ENCODE data around the gene RREB1.

The RREB1 gene

DNA sequence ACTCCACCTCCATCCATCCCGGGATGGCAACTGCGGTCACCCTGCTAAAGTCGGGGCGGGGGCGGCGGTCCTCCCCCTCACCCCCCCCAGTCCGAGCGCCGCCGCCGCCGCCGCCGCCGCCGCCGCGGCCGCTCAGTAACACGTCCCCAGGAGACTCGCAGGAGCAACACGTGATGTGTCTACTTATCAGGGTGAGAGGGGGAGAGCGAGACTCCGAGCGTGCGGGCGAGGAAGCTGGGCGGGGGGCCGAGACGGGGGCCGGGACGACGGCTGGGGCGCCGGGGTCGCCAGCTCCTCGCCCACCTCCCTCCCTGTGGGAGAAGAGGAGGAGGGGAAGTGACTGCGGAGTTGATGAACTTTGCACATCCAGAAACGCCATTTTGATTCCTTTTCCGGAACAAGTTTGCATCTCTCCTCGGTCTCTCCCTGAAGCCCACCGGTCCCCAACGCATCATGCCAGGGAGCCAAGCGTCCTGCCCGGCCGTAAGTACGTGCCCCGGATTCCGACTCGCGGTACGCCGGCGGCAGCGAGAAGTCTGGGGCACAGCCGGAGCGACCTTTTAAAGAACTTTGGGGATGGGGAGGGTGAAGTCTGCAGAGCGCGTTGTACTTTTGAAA lies at the start of gene RREB1:
Gene RREB1, plus strand, starts transcription at position 384 of the 618 bp plus-strand sequence. CDS start 73,951 bp downstream, outside the sequence.
- DNase-seq = no peak

GRCh38 chr6:7058250-7058923 lies 49.4 kb upstream of the RREB1 start:
- no peak for DNase-seq

GRCh38 chr6:7060769-7061516 lies 46.8 kb upstream of the RREB1 start:
- DNase-seq = no peak

DNA sequence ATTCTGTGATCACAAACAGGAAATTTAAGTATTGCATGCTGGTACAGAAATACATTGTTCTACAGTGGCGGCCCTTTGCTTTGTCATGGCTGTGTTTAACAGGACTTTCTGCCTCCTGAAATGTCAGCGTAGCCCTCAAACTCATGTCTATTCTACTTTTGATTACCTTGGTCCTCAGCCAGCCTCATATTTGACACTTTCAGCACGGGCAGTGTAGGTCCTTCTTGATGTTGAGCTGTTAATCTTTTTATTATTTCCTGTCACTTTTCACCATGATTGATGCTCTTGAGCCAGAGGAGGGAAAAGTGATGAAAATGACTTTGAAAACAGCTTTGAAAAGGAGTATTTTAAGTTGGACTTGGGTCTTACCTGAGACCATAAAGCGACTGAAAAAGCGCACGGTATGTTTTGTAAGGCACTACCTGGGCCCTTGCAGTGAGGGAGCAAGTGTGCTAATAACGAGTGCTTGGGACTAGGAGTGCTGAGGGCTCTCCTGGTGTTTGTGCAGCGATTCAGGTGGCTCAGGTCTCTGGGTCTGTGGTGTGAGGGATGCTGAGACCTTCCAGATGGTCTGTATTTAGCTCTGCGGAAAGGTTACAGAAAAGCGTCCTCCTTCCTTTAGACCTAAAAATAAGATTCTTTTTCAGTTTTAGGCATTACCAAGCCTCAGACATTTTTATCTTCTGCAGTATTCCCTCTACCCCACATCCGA lies 45.2 kb upstream of the RREB1 start:
- no peak for DNase-seq

DNA sequence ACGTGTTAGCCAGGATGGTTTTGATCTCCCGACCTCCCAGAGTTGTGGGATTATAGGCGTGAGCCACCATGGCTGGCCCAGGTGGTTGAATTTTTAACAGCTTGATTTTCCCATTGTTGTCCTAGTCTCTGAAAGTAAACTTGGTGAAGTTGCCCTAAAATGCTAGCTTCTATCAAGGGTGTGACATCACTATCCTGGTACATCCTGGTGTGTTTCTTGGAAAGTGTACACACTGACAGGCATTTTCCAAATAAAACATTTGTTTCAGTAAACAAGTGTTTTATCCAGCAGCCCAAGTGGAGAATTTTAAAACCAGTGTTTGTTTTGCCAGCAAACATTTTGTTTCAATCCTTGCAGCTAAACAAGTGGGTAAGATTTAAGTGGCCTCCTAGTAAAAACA lies 40.5 kb upstream of the RREB1 start:
- no peak for DNase-seq

DNA sequence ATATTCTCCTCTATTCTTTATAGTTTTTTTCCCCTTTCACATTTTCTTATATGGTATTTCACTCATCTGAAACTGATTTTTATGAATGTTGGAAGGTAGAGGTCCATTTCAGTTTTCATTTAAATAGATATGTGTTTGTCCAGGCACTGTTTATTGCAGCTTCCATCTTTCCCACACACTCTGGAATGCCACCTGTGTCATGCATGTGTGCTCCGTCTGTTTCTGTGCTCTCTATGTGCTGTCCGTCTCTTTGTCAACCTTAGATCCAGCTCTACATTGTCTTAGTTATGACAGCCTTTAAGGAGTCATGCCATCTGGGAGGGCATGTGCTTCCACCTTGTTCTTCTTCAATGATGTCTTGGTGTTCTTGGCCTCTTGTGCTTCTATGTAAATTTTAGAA lies 36.4 kb upstream of the RREB1 start:
- no peak for DNase-seq

DNA sequence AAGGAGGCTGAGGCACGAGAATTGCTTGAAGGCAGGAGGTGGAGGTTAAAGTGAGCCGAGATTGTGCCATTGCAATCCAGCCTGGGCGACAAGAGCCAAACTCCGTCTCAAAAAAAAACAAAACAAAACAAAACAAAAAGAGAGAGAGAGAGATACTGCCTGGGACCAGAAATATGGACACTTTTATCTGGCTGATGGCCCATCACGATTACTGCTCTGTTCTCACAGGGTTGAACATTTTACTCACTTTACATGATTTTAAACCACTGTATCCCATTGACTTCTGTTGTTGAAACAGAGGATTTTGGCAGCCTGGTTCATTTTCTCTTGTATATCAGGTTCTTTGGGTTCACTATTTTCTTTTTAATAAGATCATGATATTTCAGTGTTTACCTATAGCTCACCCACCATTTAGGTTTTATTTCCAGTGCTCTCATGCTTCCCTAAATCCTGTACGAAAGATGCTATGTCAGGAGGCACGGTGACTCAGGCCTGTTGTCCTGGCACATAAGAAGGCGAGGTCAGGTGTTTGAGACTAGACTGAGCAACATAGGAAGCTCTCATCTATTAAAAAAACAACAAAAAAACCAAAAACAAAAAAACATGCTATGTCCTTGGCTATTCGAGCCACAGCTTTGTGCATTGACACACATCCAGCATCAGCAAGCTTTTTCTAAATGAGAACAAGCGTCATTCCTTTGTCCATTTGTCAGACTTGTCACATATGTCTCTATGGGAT lies 34.5 kb upstream of the RREB1 start:
- no peak for DNase-seq

GRCh38 chr6:7073821-7074525 lies 33.8 kb upstream of the RREB1 start:
- DNase-seq = no peak

GRCh38 chr6:7074870-7075269 lies 32.9 kb upstream of the RREB1 start:
- no peak for DNase-seq

GRCh38 chr6:7075341-7076000 lies 32.3 kb upstream of the RREB1 start:
- DNase-seq = no peak

GRCh38 chr6:7077856-7078255 lies 29.9 kb upstream of the RREB1 start:
- DNase-seq = no peak

DNA sequence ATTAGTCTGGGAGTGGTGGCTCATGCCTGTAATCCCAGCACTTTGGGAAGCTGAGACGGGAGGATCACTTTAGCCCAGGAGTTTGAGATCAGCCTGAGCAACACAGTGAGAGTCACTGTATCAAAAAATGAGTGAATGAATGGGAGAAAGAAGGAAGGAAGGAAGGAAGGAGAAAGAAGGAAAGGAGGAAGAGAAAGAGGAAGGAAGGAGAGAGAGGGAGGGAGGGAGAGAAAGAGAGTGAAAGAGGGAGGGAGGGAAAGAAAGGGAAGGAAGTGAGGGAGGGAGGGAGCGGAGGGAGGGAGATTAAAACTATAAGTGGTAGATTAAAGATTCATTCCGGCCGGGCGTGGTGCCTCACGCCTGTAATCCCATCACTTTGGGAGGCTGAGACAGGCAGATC lies 28.9 kb upstream of the RREB1 start:
- no peak for DNase-seq

- no peak for DNase-seq
Observed at GRCh38 chr6:7080311-7080710, 27.4 kb upstream of the RREB1 start.

DNA sequence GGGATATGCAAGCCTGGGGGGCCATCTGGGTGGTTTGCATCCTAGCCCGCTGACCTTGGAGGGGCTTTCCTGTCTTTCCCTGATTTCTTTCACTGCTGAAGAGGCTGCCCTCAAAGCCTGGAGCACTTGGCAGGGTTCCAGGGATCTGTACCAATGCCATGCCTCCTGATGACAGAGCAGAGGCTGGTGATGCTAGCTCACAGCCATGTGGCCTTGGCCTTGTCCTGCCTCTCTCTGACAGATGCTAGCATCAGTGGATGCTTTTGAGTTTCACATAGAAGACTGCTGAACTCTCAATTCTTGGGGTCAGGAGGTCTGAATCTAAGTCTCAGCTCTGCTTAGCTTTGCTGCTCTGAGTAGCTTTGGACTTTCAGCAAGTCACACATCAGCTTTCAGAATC lies 21.9 kb upstream of the RREB1 start:
- DNase-seq = no peak

DNA sequence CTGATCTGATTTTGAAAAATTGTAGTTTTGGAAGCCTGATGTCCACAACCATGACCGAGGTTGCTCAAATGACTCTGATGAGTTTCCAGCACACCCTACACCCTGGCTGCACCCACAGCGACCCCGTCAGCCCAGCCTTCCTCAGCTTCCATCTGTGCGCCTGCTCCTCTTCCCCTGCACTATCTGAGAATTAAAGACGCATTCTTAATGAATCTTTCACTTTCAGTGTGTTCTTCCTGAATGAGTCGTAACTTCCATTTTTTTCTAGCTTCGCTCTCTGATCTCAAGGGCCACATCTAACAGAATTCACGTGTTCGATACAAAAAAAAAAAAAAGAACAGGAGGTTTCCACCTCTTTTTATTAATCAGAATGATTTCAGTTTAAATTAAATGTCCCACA lies 21.3 kb upstream of the RREB1 start:
- DNase-seq = no peak

GRCh38 chr6:7087066-7087465 lies 20.7 kb upstream of the RREB1 start:
- no peak for DNase-seq

DNA sequence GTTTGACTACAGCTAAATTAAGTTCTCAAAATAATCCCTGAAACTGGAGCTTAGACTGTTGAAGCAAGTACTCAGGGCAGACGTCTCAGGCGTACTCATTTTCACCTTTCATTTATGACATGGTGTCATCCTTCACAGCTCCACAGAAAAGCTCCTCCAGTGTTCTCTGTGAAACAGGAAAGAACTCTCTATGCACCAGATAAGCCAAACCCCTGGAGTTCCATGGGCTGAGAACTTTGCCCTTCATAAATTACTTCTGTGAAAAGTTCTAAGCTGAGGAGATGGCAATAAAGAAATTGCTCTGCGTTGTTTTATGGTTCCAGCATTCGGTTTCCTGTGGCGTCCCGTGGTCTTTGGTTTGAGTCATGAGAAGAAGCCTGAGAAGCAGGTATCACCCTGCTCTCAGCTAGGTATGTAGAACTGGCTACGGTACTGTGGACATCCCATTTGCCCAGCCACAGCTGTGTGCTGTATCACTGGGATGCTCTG lies 20.2 kb upstream of the RREB1 start:
- DNase-seq = no peak

GRCh38 chr6:7088076-7088742 lies 19.6 kb upstream of the RREB1 start:
- DNase-seq = no peak

DNA sequence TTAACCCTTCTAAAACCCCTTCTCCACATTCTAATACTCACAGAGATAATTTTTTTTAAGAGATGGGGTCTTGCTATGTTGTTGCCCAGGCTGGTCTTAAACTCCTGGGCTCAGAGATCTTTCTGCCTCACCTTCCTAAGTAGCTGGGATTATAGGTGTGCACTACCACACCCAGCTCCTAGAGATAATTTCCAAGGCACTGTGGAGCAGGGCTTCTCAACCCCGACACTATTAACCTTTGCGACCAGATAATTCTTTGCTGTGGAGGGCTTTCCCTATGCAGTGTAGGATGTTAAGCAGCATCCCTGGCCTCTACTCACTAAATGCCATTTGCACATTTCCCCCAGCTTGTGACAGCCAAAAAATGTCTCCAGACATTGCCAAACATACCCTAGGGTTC lies 8.8 kb upstream of the RREB1 start:
- DNase-seq = no peak

DNA sequence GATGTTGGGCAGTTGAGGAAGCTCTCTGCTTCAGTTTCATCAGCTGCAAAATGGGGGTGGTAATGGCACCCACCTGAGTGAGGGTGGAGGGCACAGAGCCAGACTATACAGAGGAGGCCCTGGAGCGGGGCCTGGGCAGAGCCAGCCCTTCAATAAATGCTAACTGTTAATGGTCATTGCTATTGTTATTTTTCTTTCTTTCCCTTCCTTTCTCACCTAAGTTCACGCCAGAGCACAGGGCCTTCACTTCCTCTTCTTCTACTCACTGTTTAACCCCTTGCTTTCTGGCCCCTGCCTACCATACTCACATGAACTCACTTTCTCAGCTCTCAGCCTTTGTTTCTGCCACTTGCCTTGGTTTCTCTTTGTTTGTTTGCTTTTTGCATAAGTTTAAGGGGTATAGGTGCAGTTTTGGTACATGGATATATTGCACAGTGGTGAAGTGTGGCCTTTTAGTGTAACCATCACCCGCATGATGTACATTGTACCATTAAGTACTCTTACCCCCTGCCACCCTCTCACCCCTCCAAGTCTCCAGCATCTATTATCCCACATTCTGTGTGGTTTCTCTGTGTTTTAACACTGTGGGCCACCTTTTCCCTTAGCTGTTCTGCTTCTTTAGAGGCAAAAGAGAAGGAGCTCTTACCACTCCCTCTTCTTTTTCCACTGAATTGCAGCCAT lies 7.5 kb upstream of the RREB1 start:
- DNase-seq = no peak

Measured in cortex of kidney (tissue), 1 donor.